Measurements from ENCODE around the gene CCT8L2. TPM values are rescaled to one million over a fixed set of nuclear protein-coding genes. Genes with fewer than 3 reads are reported as not detected.
A peak's percentile ranks its signal among the peaks of the same experiment; 100 is the strongest.
"Not testable (repeated sequence)": the region's sequence is repeated elsewhere in the genome, so short reads cannot be mapped to it uniquely, and the experiment has no call there.

Gene CCT8L2
- polyA plus RNA-seq, 3 donors from 2014 or later, result not detected

DNA sequence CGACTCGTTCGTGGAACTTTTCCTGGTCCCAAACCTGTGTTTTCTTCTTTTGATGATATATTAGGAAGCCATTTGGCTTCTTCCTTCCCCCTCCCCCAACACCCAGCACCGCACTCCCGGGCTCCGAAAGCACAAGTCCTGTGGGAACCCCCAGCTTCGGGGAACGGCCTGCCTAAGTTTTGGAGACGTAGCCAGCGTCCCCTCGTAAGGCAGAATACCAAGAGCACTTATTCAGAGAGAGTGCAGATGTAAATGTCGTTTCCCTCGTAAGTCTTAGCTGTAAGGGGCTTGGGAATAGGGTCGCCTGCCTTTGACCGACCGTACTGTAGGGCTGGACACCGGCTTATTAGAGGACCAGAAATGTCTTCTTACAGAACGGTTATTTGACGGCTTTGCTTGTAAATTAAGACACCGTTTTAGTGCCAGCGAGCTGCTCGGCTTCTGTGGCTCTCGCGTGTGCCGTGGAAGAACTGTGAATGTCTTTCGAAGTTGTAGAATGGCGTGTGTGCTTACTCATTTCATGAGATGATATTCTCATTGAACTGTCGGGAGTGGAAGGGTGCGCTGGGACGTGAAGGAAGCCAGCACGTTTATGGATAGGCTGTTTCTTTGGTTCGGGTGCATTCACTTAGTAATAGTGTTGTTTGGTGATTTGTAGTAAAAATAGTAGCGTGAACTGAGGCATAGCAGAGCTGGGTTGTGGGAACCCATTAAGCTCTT lies 10.3 kb upstream of the CCT8L2 start:
- peak overlapping the region in 1 of 6 donors; percentile 43 for H3K27ac Mint-ChIP-seq
- peaks cover 6 to 27% (median 11%) of the 10 kb centered on the region in 3 donors for H3K27me3 Mint-ChIP-seq (ENCODE audit: low read depth in 3 of 3)
- peaks cover 0 to 10% (median 4%) of the 10 kb centered on the region in 6 donors for H3K9me3 Mint-ChIP-seq
- DNase-seq, H3K36me3 Mint-ChIP-seq: not testable (repeated sequence)
- H3K4me1 Mint-ChIP-seq, result peaks cover 15 to 19% of the 10 kb centered on the region in 2 donors
- H3K4me3 Mint-ChIP-seq, result peak overlapping the region; percentile 31 to 81 (median 59)

DNA sequence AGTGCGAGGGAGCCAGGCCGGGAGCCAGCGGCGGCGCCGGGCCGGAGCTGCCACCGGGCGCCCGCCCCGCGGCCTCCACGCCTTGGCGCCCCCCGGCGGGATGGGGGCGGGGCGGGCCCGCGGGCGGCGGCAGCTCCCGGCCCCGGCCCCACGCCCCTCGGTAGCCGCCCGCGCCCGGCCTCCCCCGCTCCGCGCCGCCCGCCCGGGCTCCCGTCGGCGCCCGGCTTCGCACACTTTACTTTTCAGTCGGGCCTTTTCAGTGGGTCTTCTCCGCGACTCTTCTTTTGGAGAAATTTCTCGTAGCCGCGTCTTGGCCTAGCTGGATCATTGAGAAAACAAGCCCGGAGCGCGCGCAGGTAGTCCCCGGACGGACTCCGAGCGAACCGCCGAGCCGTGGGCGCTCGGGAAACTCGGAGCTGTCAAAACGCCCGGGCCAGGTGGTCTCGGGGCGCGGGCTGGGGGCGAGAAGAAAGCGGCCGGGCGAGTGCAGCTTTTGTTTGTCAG lies 9.7 kb upstream of the CCT8L2 start:
- not testable (repeated sequence) for DNase-seq, H3K36me3 Mint-ChIP-seq, H3K27ac Mint-ChIP-seq
- Mint-ChIP-seq H3K4me3 (peak overlapping the region; percentile 31 to 81 (median 59)), H3K4me1 (peaks cover 15 to 19% of the 10 kb centered on the region in 2 donors), H3K27me3 (ENCODE audit: low read depth in 3 of 3) (peaks cover 6 to 27% (median 11%) of the 10 kb centered on the region in 3 donors), H3K9me3 (peaks cover 0 to 10% (median 4%) of the 10 kb centered on the region in 6 donors)

DNA sequence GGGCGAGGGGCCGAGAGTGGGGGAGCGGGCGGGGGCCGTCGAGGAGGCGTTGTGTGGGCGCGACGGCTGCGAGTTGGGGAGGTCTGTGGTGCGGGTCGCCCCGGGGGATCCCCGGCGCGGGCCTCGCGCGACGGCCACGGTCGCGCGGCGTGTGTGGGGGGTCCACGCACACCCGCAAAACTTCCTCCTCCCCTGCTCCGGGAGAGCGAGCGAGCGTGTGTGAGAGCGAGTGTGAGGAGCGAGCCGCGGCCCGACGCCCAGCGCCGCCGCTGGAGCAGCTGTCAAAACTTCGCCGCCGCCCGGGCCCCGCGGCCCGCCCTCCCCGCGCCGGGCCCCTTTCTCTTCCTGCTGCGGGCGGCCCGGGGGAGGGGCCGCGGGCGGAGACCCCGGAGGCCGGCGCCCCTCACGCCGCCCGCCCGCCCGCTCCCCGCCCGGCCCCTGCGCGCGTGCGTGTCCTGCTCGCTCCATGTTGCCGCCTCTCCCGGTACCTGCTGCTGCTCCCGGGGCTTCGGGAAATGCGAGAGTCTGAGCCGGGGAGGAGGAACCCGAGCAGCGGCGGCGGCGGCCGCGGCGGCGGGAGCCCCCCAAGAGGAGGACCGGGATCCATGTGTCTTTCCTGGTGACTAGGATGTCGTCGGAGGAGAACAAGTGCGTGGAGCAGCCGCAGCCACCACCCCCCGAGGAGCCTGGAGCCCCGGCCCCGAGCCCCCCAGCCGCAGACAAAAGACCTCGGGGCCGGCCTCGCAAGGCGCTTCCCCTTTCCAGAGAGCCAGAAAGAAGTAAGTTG lies 9.0 kb upstream of the CCT8L2 start:
- no peaks in the 10 kb centered on the region for H3K36me3 Mint-ChIP-seq
- no peak overlapping the region for H3K27ac Mint-ChIP-seq
- H3K4me3 Mint-ChIP-seq, result peak overlapping the region in 3 of 5 donors; percentile 30 to 53 (median 44)
- peaks cover 15 to 19% of the 10 kb centered on the region in 2 donors for H3K4me1 Mint-ChIP-seq
- peaks cover 6 to 27% (median 11%) of the 10 kb centered on the region in 3 donors for H3K27me3 Mint-ChIP-seq (ENCODE audit: low read depth in 3 of 3)
- H3K9me3 Mint-ChIP-seq, result peaks cover 0 to 10% (median 4%) of the 10 kb centered on the region in 6 donors
- no peak for DNase-seq

DNA sequence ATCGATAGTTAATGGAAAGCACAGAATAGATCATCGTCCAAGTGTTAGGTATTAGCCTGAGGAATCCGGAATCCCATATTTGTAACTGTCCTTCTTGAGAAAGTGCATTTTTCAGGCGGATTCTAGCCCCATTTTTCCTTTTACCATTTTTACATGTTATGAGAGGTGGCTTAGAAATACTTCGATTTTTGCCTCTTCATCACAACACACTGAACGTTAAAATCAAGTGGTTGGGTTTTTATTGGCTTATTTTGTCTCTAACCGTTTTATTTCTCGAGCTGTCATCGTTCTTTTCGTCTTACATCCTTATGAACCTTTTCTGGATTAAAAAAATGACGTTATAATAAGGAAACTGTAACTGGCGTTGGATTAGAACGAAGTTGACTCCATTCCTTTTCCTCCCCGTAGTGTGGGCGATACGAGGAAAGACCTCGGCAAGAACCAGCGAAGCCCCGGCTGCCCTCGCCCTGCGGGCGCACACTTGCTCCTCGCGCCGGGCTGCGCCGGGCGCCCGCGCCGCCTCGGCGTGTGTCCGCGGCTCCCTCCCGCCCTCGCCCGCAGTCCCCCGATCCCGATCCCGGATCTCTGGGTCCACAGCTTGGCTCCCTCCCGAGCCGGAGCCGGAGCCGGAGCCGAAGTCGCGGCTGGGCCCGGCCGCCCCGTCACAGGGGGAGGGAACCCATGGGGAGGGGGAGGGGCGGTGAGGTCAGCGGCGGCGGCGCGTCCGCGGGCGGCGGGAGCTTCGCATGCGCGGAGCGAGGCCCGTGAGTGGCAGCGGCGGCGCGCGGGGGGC lies 8.2 kb upstream of the CCT8L2 start:
- DNase-seq, result peak; percentile 30 to 49 (median 41)
- H3K9me3 Mint-ChIP-seq, result peaks cover 0 to 14% (median 6%) of the 10 kb centered on the region in 6 donors
- H3K4me3 Mint-ChIP-seq, result peak overlapping the region; percentile 70 to 80 (median 75)
- H3K4me1 Mint-ChIP-seq, result peaks cover 15 to 19% of the 10 kb centered on the region in 2 donors
- H3K27ac Mint-ChIP-seq, H3K36me3 Mint-ChIP-seq: not testable (repeated sequence)
- peaks cover 6 to 27% (median 10%) of the 10 kb centered on the region in 3 donors for H3K27me3 Mint-ChIP-seq (ENCODE audit: low read depth in 3 of 3)

DNA sequence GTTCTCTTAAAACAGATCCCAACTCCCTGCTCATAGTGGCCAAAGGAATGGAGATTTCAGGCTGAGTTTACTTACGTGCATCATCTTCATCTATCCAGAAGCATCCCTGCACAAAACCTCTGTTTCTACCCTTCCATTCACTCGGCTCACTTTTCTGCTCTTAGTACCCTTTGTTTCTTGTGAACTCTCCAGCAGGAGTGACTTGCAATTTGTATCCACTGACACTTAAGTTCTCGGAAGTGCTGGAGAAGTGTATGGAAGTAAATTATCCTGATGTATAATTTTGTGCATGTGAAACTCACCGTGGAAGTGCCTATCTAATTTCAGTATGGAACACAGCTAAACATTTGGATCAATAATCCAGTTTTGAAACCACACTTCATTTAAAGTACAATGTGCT lies 7.0 kb upstream of the CCT8L2 start:
- peaks cover 0 to 14% (median 6%) of the 10 kb centered on the region in 6 donors for H3K9me3 Mint-ChIP-seq
- peaks cover 8 to 25% (median 10%) of the 10 kb centered on the region in 3 donors for H3K27me3 Mint-ChIP-seq (ENCODE audit: low read depth in 3 of 3)
- not testable (repeated sequence) for H3K36me3 Mint-ChIP-seq, DNase-seq, H3K27ac Mint-ChIP-seq
- H3K4me1 Mint-ChIP-seq, result peaks cover 15 to 19% of the 10 kb centered on the region in 2 donors
- peak overlapping the region in 2 of 5 donors; percentile 12 to 48 for H3K4me3 Mint-ChIP-seq

DNA sequence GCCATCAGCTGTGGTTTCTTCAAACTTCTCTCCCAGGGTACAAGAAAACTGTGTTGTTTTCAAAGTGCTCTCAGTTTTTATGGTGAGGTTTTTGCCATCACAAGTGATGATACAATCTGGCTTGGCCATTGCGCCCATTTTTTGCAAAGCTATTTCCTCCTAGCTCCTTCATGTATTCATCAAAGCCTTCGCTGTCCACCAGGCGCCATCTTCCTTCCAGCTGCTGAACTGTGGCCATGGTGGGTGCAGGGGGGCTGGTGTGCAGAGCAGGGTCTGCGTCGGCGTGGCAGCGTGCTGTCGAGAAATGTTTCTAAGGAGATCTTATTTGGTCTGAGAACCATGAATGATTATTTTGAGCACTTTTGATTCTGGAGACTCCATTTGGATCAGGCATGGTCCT lies 2.6 kb upstream of the CCT8L2 start:
- H3K4me1 Mint-ChIP-seq, H3K36me3 Mint-ChIP-seq, DNase-seq, H3K4me3 Mint-ChIP-seq, H3K27ac Mint-ChIP-seq: not testable (repeated sequence)
- H3K27me3 Mint-ChIP-seq (ENCODE audit: low read depth in 3 of 3), result peaks cover 3 to 11% (median 5%) of the 10 kb centered on the region in 3 donors
- H3K9me3 Mint-ChIP-seq, result peaks cover 0 to 10% (median 0%) of the 10 kb centered on the region in 6 donors

DNA sequence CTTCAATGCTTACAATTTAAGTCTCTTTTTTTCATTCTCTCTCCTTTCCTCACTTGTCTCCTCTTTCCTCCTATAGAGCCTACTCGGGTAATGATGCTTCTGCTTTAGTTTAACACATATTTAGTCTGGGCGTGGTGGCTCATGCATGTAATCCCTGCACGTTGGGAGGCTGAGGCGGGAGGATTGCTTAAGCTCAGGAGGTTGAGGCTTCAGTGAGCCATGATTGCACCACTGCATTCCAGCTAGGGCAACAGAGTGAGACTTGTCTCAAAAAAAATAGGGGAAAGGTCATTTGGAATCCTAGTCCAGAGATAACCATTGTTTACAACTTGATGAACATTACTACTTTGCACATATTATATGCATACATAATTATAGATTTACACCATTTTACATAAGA lies 1.4 kb upstream of the CCT8L2 start:
- no peak overlapping the region for H3K4me3 Mint-ChIP-seq
- DNase-seq, result no peak
- no peaks in the 10 kb centered on the region for H3K4me1 Mint-ChIP-seq
- H3K36me3 Mint-ChIP-seq, result no peaks in the 10 kb centered on the region
- H3K27me3 Mint-ChIP-seq (ENCODE audit: low read depth in 3 of 3), result peaks cover 2 to 4% (median 4%) of the 10 kb centered on the region in 3 donors
- H3K27ac Mint-ChIP-seq, result no peak overlapping the region
- peaks cover 0 to 4% (median 2%) of the 10 kb centered on the region in 6 donors for H3K9me3 Mint-ChIP-seq

DNA sequence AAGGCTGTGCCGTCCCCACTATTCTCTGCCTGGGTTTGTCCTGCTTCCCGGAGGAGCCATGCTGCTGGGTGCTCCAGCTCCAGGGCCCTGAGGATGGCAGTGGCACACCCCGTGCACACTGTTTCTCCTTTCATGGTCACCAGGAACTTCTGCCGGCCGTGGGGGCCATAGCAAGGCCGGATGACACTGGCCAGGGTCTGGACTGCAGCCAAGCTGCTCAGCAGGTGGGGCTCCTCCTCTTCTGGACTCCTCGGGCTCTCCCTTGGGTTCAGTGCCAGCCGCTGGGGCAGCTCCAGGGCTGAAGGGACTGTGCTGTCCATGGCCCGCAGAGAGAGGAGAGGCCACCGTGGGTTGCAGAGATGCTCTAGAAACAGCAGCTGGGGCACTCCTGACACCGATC lies 379 bp downstream of the CCT8L2 start:
- H3K27me3 Mint-ChIP-seq (ENCODE audit: low read depth in 3 of 3); DNase-seq; H3K27ac Mint-ChIP-seq; H3K4me3 Mint-ChIP-seq; H3K4me1 Mint-ChIP-seq; H3K36me3 Mint-ChIP-seq; H3K9me3 Mint-ChIP-seq: not testable (repeated sequence)

DNA sequence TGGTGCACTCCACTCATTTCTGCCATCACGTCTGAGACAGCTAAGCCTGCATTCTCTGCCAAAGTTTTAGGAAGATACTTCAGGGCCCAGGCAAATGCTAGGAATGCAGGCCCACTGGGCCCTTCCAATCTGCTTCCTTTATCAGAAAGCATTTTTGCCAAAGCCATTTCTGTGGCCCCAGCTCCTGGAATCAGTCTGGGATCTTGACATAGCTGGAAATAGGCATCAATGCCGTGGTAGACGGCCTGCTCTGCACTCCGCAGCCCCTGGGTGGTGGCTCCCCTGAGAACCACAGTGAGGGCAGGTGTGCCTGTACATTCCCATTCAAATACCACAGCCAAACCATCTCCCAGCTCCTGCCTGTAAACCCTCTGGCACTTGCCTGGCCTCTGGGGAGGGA lies 1.5 kb downstream of the CCT8L2 start:
- DNase-seq; H3K36me3 Mint-ChIP-seq; H3K4me3 Mint-ChIP-seq; H3K9me3 Mint-ChIP-seq; H3K27me3 Mint-ChIP-seq (ENCODE audit: low read depth in 3 of 3); H3K4me1 Mint-ChIP-seq; H3K27ac Mint-ChIP-seq: not testable (repeated sequence)

DNA sequence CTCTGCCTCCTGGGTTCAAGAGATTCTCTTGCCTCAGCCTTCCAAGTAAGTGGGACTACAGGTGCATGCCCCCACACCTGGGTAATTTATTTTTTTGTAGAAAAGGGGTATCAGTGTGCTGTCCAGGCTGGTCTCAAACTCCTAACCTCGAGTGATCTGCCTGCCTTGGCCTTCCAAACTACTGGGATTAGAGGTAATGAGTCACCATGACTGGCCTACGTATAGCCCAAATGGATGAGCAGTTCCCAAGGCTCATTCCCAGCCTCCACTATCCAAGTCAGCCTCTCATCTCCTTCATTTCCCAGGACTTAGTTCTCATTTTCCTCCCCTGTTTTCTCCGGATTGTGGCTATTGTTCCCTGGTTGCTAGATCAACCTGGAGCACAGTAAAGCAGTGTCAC lies 5.6 kb downstream of the CCT8L2 start:
- H3K27me3 Mint-ChIP-seq (ENCODE audit: low read depth in 3 of 3), result peaks cover 0 to 2% (median 0%) of the 10 kb centered on the region in 3 donors
- no peaks in the 10 kb centered on the region for H3K4me1 Mint-ChIP-seq
- no peaks in the 10 kb centered on the region for H3K36me3 Mint-ChIP-seq
- H3K27ac Mint-ChIP-seq, result no peak overlapping the region
- no peak overlapping the region for H3K4me3 Mint-ChIP-seq
- no peak for DNase-seq
- H3K9me3 Mint-ChIP-seq, result peaks cover 0 to 4% (median 0%) of the 10 kb centered on the region in 6 donors

DNA sequence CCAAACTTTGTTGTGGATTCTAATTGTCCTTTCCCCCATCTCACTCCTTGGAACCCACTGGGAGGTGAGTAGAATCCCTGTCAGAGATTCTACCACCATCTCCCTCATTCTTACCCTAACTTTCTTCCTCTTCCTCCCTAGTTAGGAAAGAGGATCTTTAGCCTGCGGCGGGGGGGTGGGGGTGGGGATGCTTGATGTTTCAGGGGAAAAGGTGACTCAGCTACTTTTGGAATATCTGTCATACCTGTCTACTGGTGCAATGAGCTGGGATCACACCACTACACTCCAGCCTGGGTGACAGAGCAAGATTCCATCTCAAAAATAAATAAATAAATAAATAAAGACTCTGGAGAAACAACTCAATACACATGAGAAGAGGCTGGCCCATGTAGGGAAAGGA lies 6.4 kb downstream of the CCT8L2 start:
- Mint-ChIP-seq H3K9me3 (peaks cover 0 to 4% (median 0%) of the 10 kb centered on the region in 6 donors), H3K27ac (no peak overlapping the region), H3K27me3 (ENCODE audit: low read depth in 3 of 3) (peaks cover 0 to 2% (median 0%) of the 10 kb centered on the region in 3 donors), H3K36me3 (no peaks in the 10 kb centered on the region), H3K4me3 (no peak overlapping the region), H3K4me1 (no peaks in the 10 kb centered on the region)
- DNase-seq, result no peak

DNA sequence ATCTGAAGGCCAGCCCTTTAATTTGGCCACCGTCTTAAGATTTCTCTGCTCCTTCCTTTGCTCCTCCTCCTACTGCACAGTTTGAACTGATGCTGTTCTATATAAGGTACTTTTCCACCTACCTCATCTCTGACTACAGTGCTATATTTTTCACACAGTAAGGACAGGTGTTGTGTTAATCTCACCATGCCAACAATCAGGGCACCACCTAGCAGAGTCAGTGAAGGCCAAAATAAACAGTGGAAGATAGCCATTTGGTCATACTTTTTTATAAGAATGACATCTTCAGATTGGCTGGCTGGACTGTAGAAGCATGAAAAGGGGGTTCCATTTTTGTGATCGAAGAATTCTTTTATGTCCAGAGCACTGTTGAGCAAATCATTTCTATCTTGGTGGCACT lies 11.7 kb downstream of the CCT8L2 start:
- H3K9me3 Mint-ChIP-seq; H3K4me1 Mint-ChIP-seq; DNase-seq; H3K36me3 Mint-ChIP-seq; H3K27me3 Mint-ChIP-seq (ENCODE audit: low read depth in 3 of 3); H3K27ac Mint-ChIP-seq; H3K4me3 Mint-ChIP-seq: not testable (repeated sequence)

DNA sequence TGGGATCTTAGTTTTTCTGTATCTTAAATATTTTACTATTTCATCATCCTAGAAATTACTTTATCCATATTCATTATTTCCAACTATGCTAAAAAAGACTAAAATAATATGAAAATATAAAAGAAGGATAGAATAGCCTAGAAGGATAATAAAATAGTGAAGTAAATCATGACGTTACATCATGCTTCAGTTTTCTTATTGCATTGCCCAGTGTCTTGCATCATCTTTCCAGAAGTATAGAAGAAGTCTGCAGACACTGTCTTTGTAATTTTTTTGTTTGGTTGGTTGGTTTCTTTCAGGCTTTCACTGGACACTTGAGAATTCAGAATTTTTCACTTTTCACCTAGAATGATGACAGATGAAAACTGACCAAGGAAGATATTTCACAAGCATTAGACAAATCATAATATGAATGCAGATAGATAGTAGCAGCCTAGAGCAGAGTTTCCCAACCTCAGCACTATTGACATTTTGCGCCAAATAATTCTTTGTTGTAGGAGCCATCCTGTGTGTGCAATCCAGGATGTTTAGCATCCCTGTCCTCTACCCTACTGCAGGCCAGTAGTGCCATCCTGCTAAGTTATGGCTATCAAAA lies 23.3 kb downstream of the CCT8L2 start:
- not testable (repeated sequence) for H3K9me3 Mint-ChIP-seq; H3K4me1 Mint-ChIP-seq; H3K27ac Mint-ChIP-seq; H3K27me3 Mint-ChIP-seq (ENCODE audit: low read depth in 3 of 3); H3K36me3 Mint-ChIP-seq; H3K4me3 Mint-ChIP-seq; DNase-seq
